T-helper 1 cell (primary cell): Measurements from ENCODE around the gene TPRX1.
A peak's percentile ranks its signal among the peaks of the same experiment; 100 is the strongest.
"Not testable (repeated sequence)": the region's sequence is repeated elsewhere in the genome, so short reads cannot be mapped to it uniquely, and the experiment has no call there.

Experiments
- DNase-seq, 5 donors: peaks; one replicate each; pipeline ENCODE4 v3.0.0-alpha.2; 2012 to 2020
- total RNA-seq, 4 donors: gene quantifications; one replicate each; lab custom pipeline; 2026; lab: John Stamatoyannopoulos, UW

TPRX1 gene
- 0 reads per million in 4 donors for total RNA-seq

- DNase-seq: not testable (repeated sequence)
Measured at GRCh38 chr19:47804451-47804850, at the start of gene TPRX1. TPRX1 (minus strand) TSS chr19:47804551; CDS start chr19:47804539, 12 bp downstream.

- no peak for DNase-seq
Measured at GRCh38 chr19:47853003-47853402, 48.7 kb upstream of the TPRX1 start.

- peak in 2 of 5 donors; percentile 16 to 25 for DNase-seq
Measured at GRCh38 chr19:47848823-47849473, 44.6 kb upstream of the TPRX1 start.

GRCh38 chr19:47848425-47848822 lies 44.1 kb upstream of the TPRX1 start:
- no peak for DNase-seq

- DNase-seq: no peak
Measured at GRCh38 chr19:47842941-47843340, 38.6 kb upstream of the TPRX1 start.

- DNase-seq: no peak
Measured at GRCh38 chr19:47839913-47840312, 35.6 kb upstream of the TPRX1 start.

- DNase-seq: no peak
Measured at GRCh38 chr19:47839411-47839810, 35.1 kb upstream of the TPRX1 start.

- no peak for DNase-seq
Measured at GRCh38 chr19:47836038-47836437, 31.7 kb upstream of the TPRX1 start.

- DNase-seq: no peak
Measured at GRCh38 chr19:47832723-47833122, 28.4 kb upstream of the TPRX1 start.

GRCh38 chr19:47826800-47827199 lies 22.4 kb upstream of the TPRX1 start:
- no peak for DNase-seq

GRCh38 chr19:47824396-47824795 lies 20.0 kb upstream of the TPRX1 start:
- no peak for DNase-seq

GRCh38 chr19:47821460-47822020 lies 17.2 kb upstream of the TPRX1 start, which contains the start of gene CRX:
CRX (plus strand) TSS chr19:47821937; CDS start chr19:47834444, 12,507 bp downstream.
- DNase-seq: no peak

- no peak for DNase-seq
Measured at GRCh38 chr19:47820410-47820809, 16.1 kb upstream of the TPRX1 start.

GRCh38 chr19:47819858-47820257 lies 15.5 kb upstream of the TPRX1 start:
- no peak for DNase-seq

GRCh38 chr19:47818221-47818620 lies 13.9 kb upstream of the TPRX1 start:
- not testable (repeated sequence) for DNase-seq

GRCh38 chr19:47816270-47816669 lies 11.9 kb upstream of the TPRX1 start:
- not testable (repeated sequence) for DNase-seq

- DNase-seq: no peak
Measured at GRCh38 chr19:47813995-47814328, 9.6 kb upstream of the TPRX1 start.

- DNase-seq: peak; percentile 41 to 71 (median 59)
Measured at GRCh38 chr19:47813304-47813994, 9.1 kb upstream of the TPRX1 start.

- no peak for DNase-seq
Measured at GRCh38 chr19:47806435-47806834, 2.1 kb upstream of the TPRX1 start.

GRCh38 chr19:47805313-47805712 lies 962 bp upstream of the TPRX1 start:
- no peak for DNase-seq

GRCh38 chr19:47803671-47804070 lies 680 bp downstream of the TPRX1 start:
- DNase-seq: not testable (repeated sequence)

GRCh38 chr19:47803148-47803547 lies 1.2 kb downstream of the TPRX1 start:
- not testable (repeated sequence) for DNase-seq

GRCh38 chr19:47802521-47803043 lies 1.8 kb downstream of the TPRX1 start:
- no peak for DNase-seq

- DNase-seq: no peak
Measured at GRCh38 chr19:47801270-47801669, 3.1 kb downstream of the TPRX1 start.
